Ovary (tissue), 9 donors: ENCODE data around the gene TMPRSS7. TPM values are rescaled to one million over a fixed set of nuclear protein-coding genes. Genes with fewer than 3 reads are reported as not detected.

Experiments used
- DNase-seq, 5 donors: peaks; one replicate each; pipeline ENCODE4 v3.0.0-alpha.2; 2019 to 2020
- H3K27ac ChIP-seq, 2 donors: fragments of 200-600 bp; one replicate each; pipeline versions ENCODE4 v1.5.1 to v1.8.0; 2019 to 2022
- H3K27me3 ChIP-seq: fragments of 200-600 bp; one replicate; pipeline ENCODE4 v1.8.0; 2022
- H3K36me3 ChIP-seq: fragments of 200-600 bp; sonication (generic); one replicate; pipeline ENCODE4 v1.5.1; 2019
- H3K4me1 ChIP-seq: one replicate; pipeline ENCODE4 v1.8.1; 2013; ENCODE audit warnings: mild to moderate bottlenecking, moderate library complexity; ENCODE audit not compliant: insufficient read depth
- H3K4me3 ChIP-seq: fragments of 200-600 bp; sonication (generic); one replicate; pipeline ENCODE4 v1.5.1; 2017
- H3K9me3 ChIP-seq, 2 donors: fragments of 200-600 bp in 1 of 2; sonication (generic) in 1 of 2; one replicate each; pipeline versions ENCODE4 v1.5.1 to v1.8.1; 2013 to 2019; ENCODE audit warnings: mild to moderate bottlenecking in 1 of 2, moderate library complexity in 1 of 2
- EP300 ChIP-seq: sonication (generic); formaldehyde crosslinking; IDR thresholded peaks from one replicate; pipeline ENCODE4 v1.6.1; 2017; ENCODE audit warnings: antibody characterized with exemption
- POLR2A ChIP-seq: fragments of 450-650 bp; IDR thresholded peaks from one replicate; pipeline ENCODE4 v1.6.1; 2017; ENCODE audit warnings: antibody characterized with exemption, mild to moderate bottlenecking, moderate library complexity
- WGBS, 3 donors: extraction: QIAGEN DNeasy Blood & Tissue Kit in 1 of 3; methylation state at CpG; one replicate each; pipeline versions ENCODE4 v1.1.5 to v1.1.7; 2013 to 2017; 5-methylcytosine and 5-hydroxymethylcytosine counted together
- intact Hi-C, 4 donors: fragments of 100-400 bp; cut with DNase I; formaldehyde crosslinking; loops; one replicate each; pipeline versions ENCODE4 v1.11.0 to v1.15.1; 2022 to 2023
- polyA plus RNA-seq, 2 donors: library from polyadenylated mRNA; stranded (reverse); fragments of 200-250 nt in 1 of 2; fragments of 350-450 nt in 1 of 2; fragmentation: Illumina TruSeq in 1 of 2; extraction: RNeasy Lipid Tissue Mini Kit (QIAGEN cat#74804) in 1 of 2; gene quantifications; one replicate each; pipeline ENCODE4 v1.2.3, GENCODE V29; 2013 to 2014
- total RNA-seq, 7 donors: library from RNA; depleted of rRNA in 2 of 7; stranded (reverse); fragments of >200 nt in 2 of 7; fragmentation: NEBNext Ultra II Directional in 3 of 7; extraction: Animal tissue kit (Norgen Biotek cat#: 25700) in 3 of 7; gene quantifications; one replicate each; pipeline versions ENCODE4 v1.1.0 to v1.2.4, GENCODE V29; 2016 to 2023
- TF ChIP-seq, protein P1 (sequence below), 3 donors: fragments of 450-650 bp in 2 of 3; fragments of 200-600 bp in 1 of 3; IDR thresholded peaks; one replicate each; pipeline versions ENCODE4 v1.5.1 to v1.8.0; 2016 to 2022; ENCODE audit warnings: antibody characterized with exemption in 3 of 3, mild to moderate bottlenecking in 1 of 3
- donor health status: DM: no; HTN: no; CAD: no; lungs with moderate emphysema.
- donor health status: DM: no; HTN: no; CAD: no.
- donor health status: Bipolar disorder and iron deficiency.
- donor health status: DM: yes; HTN: yes; CAD: no.
- donor health status: DM: no; HTN: no; CAD: no.
- donor health status: DM: yes; HTN: yes; CAD: no.

The TMPRSS7 gene
- total and polyA plus RNA-seq, 9 donors, result 0.34 TPM; not detected in 8

DNA sequence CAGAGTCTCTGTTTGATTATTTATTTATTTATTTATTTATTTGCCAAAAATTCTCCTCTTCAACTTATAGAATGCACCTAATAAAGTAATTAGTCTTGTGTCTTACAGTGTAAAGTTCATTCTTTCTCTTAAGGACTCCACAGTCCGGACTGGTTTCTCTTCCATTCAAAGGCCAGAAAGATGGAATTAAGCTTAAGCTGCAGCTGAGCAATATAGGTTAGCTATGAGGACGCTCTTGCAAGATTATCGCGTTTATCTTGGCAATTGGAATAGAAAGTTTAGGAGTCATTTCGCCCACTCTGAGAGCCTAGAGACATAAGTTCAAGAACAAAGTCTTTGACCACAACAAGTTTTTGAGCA lies 20.8 kb upstream of the TMPRSS7 start:
- DNase-seq, result no peak
- peaks cover 2% of the 10 kb centered on the region for H3K4me1 ChIP-seq
- TF ChIP-seq, protein P1, sequence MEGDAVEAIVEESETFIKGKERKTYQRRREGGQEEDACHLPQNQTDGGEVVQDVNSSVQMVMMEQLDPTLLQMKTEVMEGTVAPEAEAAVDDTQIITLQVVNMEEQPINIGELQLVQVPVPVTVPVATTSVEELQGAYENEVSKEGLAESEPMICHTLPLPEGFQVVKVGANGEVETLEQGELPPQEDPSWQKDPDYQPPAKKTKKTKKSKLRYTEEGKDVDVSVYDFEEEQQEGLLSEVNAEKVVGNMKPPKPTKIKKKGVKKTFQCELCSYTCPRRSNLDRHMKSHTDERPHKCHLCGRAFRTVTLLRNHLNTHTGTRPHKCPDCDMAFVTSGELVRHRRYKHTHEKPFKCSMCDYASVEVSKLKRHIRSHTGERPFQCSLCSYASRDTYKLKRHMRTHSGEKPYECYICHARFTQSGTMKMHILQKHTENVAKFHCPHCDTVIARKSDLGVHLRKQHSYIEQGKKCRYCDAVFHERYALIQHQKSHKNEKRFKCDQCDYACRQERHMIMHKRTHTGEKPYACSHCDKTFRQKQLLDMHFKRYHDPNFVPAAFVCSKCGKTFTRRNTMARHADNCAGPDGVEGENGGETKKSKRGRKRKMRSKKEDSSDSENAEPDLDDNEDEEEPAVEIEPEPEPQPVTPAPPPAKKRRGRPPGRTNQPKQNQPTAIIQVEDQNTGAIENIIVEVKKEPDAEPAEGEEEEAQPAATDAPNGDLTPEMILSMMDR (IDR thresholded peaks at IDR 0.05), result no peak
- no peak for TF ChIP-seq EP300
- no peak for TF ChIP-seq POLR2A
- H3K36me3 ChIP-seq, result no peaks in the 10 kb centered on the region
- WGBS, 3 donors, result 67 to 70% (median 69%) methylated on average over 5 of the region's 5 CpGs
- H3K9me3 ChIP-seq, result no peaks in the 10 kb centered on the region
- intact Hi-C loops, result loop anchor here in 1 of 4 donors (5.0 kb wide), 2 partner anchors 296 to 346 kb away; no protein-coding TSS in a partner anchor
- no peaks in the 10 kb centered on the region for H3K27me3 ChIP-seq
- no peak overlapping the region for H3K27ac ChIP-seq
- no peak overlapping the region for H3K4me3 ChIP-seq

DNA sequence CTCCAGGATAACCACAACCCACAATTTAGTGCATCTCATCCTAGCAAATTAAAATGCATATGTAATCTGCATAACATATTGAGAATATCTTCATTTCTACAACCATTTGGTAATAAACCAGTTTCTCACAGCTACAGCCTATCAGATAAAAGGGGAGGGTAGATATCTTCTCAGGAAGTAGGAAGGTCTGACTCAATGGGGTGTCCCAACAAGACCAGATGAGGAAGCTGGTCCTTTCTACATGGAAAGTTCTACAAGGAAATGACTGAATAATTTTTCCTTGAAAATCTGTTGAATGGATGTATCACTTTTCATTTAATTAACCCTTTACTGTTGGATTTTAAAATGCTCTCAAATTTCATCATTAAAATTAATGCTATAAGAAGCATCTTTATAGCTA lies 17.4 kb upstream of the TMPRSS7 start:
- H3K27me3 ChIP-seq, result no peaks in the 10 kb centered on the region
- no peak overlapping the region for H3K4me3 ChIP-seq
- H3K4me1 ChIP-seq, result peaks cover 2% of the 10 kb centered on the region
- H3K9me3 ChIP-seq, result no peaks in the 10 kb centered on the region
- no peak for DNase-seq
- H3K27ac ChIP-seq, result no peak overlapping the region
- H3K36me3 ChIP-seq, result no peaks in the 10 kb centered on the region
- intact Hi-C loops, result no loop called here
- TF ChIP-seq POLR2A, result no peak
- TF ChIP-seq EP300, result no peak
- TF ChIP-seq, protein P1 (IDR thresholded peaks at IDR 0.05), result no peak

GRCh38 chr3:112018712-112019111 lies 15.8 kb upstream of the TMPRSS7 start:
- intact Hi-C loops, result no loop called here
- no peak for TF ChIP-seq POLR2A
- TF ChIP-seq, protein P1 (IDR thresholded peaks at IDR 0.05), result no peak
- no peak for TF ChIP-seq EP300
- 95 to 98% (median 96%) methylated on average over 4 of the region's 4 CpGs for WGBS, 3 donors

DNA sequence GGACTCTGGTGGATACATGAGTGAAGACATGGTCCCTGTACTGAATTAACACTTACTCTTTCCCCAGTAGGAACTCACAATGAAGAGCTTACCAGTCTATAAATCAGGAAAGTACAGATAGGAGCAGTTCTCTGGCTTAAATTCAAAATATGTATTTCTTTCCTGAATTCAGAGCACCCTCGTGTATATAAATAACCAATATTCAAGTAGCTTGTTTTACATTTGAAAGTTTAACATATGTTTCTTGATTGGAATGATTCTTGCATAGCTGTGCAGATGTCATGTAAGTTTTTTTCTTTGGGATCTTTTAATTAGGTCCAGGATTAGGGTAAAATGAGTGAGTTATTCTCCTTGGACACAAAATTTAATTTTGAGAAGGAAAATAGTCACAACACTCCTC lies 14.8 kb upstream of the TMPRSS7 start:
- 67 to 86% (median 70%) methylated on average over 1 of the region's 1 CpG for WGBS, 3 donors

More at GRCh38 chr3:112018712-112019111, 15.8 kb upstream of the TMPRSS7 start:
- H3K4me1 ChIP-seq, result no peaks in the 10 kb centered on the region
- no peak for DNase-seq
- H3K27me3 ChIP-seq, result no peaks in the 10 kb centered on the region
- H3K9me3 ChIP-seq, result no peaks in the 10 kb centered on the region
- H3K4me3 ChIP-seq, result no peak overlapping the region
- H3K27ac ChIP-seq, result no peak overlapping the region
- H3K36me3 ChIP-seq, result no peaks in the 10 kb centered on the region

More for the DNA sequence above, 14.8 kb upstream of the TMPRSS7 start:
- intact Hi-C loops, result no loop called here
- no peaks in the 10 kb centered on the region for H3K27me3 ChIP-seq
- no peaks in the 10 kb centered on the region for H3K4me1 ChIP-seq
- H3K36me3 ChIP-seq, result no peaks in the 10 kb centered on the region
- H3K4me3 ChIP-seq, result no peak overlapping the region
- TF ChIP-seq EP300 (no peak), POLR2A (no peak)
- TF ChIP-seq, protein P1 (IDR thresholded peaks at IDR 0.05), result no peak
- H3K9me3 ChIP-seq, result no peaks in the 10 kb centered on the region
- H3K27ac ChIP-seq, result no peak overlapping the region
- no peak for DNase-seq
